ENCODE results near the gene GRM1. TPM values are rescaled to one million over a fixed set of nuclear protein-coding genes. Genes with fewer than 3 reads are reported as not detected.

Gene GRM1
- total and polyA plus RNA-seq, 3 donors from 2014 or later, result 1.3 to 5.6 (median 2.0) TPM

DNA sequence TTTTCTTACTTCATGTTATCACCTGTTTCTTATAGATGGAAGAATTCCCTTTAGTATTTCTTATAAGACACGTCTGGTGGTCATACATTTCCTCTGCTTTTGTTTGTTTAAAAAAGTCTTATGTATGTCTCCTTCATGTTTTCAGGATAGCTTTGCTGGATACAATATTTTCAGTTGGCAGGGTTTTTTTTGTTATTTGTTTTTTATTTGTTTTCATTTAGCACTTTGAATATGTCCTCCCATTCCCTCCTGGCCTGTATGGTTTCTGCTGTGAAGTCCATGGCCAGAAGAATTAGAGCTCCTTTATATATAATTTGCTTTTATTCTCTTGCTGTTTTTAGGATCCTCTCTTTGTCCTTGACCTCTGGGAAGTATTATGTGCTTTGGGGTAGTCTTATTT, 432.1 kb downstream of the GRM1 start:
- Histone ChIP-seq H3K9me3 (no peaks in the 10 kb centered on the region), H3K4me3 (no peak overlapping the region), H3K4me1 (no peaks in the 10 kb centered on the region), H3K27ac (no peak overlapping the region), H3K27me3 (no peaks in the 10 kb centered on the region), H3K36me3 (ENCODE audit: low read depth, missing control alignments) (no peaks in the 10 kb centered on the region)
- DNase-seq, result no peak
- intact Hi-C loops (cut with DNase I; ENCODE audit: low total_unique reads), result no loop called here
- TF ChIP-seq, protein P1, sequence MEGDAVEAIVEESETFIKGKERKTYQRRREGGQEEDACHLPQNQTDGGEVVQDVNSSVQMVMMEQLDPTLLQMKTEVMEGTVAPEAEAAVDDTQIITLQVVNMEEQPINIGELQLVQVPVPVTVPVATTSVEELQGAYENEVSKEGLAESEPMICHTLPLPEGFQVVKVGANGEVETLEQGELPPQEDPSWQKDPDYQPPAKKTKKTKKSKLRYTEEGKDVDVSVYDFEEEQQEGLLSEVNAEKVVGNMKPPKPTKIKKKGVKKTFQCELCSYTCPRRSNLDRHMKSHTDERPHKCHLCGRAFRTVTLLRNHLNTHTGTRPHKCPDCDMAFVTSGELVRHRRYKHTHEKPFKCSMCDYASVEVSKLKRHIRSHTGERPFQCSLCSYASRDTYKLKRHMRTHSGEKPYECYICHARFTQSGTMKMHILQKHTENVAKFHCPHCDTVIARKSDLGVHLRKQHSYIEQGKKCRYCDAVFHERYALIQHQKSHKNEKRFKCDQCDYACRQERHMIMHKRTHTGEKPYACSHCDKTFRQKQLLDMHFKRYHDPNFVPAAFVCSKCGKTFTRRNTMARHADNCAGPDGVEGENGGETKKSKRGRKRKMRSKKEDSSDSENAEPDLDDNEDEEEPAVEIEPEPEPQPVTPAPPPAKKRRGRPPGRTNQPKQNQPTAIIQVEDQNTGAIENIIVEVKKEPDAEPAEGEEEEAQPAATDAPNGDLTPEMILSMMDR (IDR thresholded peaks at IDR 0.05), result no peak
- no peak for TF ChIP-seq POLR2A (IDR thresholded peaks at IDR 0.05)
- WGBS, 2 donors, result 68% methylated on average over 1 of the region's 1 CpG

DNA sequence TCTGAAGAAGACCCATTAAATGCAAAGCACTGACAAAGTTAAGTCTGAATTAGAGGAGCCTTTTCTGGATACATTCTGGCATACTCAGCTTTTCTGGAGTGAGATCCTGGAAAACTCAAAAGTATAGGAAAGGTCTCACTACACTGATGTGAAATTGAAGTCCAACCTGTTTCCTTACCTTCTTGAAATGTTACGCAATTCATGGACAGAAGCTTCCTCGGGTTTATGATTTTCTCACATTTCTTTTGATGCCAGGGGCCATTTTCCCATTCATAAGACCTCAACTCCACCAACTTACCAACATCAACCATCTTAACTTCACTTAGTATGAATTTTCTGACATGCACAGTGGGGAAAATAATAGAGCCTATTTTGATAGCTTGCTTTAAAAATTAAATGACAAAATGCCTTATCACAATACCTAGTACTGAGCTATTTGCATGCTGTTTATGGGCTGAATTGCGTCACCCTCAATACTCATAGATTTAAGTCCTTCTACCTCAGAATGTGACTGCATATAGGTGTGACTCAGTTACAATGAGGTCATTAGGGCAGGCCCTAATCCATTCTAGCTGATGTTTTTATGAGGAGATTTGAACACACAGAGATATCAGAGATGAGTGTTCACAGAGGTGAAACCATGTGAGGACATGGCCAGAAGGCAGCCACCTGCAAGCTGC, 441.4 kb downstream of the GRM1 start:
- WGBS, 2 donors, result 91 to 98% methylated on average over 3 of the region's 3 CpGs
- DNase-seq, result no peak
- TF ChIP-seq POLR2A (IDR thresholded peaks at IDR 0.05), result no peak
- TF ChIP-seq, protein P1 (IDR thresholded peaks at IDR 0.05), result no peak
- intact Hi-C loops (cut with DNase I; ENCODE audit: low total_unique reads), result no loop called here
- H3K4me1 ChIP-seq, result no peaks in the 10 kb centered on the region
- H3K27ac ChIP-seq, result no peak overlapping the region
- no peaks in the 10 kb centered on the region for H3K36me3 ChIP-seq (ENCODE audit: low read depth, missing control alignments)
- no peaks in the 10 kb centered on the region for H3K27me3 ChIP-seq
- no peaks in the 10 kb centered on the region for H3K9me3 ChIP-seq
- no peak overlapping the region for H3K4me3 ChIP-seq

DNA sequence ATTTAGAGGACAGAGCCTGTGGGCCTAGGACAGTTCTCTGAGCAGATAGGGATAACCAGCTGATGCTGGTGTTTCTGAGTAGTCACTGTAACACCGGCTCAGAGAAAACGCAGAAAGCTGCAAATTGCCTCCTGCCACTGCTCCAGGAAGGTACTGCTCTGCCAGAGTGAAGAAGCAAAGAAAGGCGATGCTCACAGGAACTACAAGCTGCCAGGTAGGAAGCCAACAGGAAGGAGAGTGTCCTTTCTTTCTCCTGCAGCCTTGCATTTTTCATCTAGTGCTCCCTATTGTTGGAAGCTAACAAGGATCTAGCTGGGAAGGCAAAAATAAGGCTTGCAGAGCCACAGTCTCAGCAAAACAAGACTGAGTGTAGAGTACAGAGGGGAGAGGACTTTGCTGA, 444.1 kb downstream of the GRM1 start:
- no peaks in the 10 kb centered on the region for H3K4me1 ChIP-seq
- no peak overlapping the region for H3K4me3 ChIP-seq
- WGBS, 2 donors, result 58 to 66% methylated on average over 3 of the region's 3 CpGs

DNA sequence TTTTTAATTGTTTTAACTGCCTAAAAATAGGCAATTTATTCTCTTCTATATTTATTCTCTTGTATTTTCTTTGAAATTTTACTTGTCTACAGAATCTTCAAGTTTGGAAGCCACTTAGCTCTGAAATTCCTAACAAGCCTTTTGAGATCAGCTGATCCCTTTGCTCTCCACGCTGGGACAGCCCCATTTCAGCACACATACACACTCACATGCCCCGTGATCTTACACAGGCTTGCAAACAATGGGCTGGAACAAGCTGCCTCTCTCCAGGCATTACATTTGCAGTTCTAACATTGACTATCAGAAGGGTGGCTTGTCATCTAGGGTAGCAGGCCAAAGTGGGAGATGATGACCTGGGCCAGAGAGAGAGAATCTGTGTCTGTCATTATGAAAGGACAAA, 452.7 kb downstream of the GRM1 start:
- H3K4me1 ChIP-seq, result no peaks in the 10 kb centered on the region
- no peaks in the 10 kb centered on the region for H3K9me3 ChIP-seq
- no peaks in the 10 kb centered on the region for H3K27me3 ChIP-seq
- WGBS, 2 donors, result 63 to 81% methylated on average over 2 of the region's 2 CpGs
- TF ChIP-seq, protein P1 (IDR thresholded peaks at IDR 0.05), result no peak
- TF ChIP-seq POLR2A (IDR thresholded peaks at IDR 0.05), result no peak
- no peak overlapping the region for H3K4me3 ChIP-seq
- intact Hi-C loops (cut with DNase I; ENCODE audit: low total_unique reads), result no loop called here
- DNase-seq, result no peak
- no peak overlapping the region for H3K27ac ChIP-seq
- H3K36me3 ChIP-seq (ENCODE audit: low read depth, missing control alignments), result no peaks in the 10 kb centered on the region

More for the DNA sequence above, 444.1 kb downstream of the GRM1 start:
- Histone ChIP-seq H3K27me3 (no peaks in the 10 kb centered on the region), H3K27ac (no peak overlapping the region), H3K36me3 (ENCODE audit: low read depth, missing control alignments) (no peaks in the 10 kb centered on the region), H3K9me3 (no peaks in the 10 kb centered on the region)
- TF ChIP-seq, protein P1 (IDR thresholded peaks at IDR 0.05), result no peak
- no peak for TF ChIP-seq POLR2A (IDR thresholded peaks at IDR 0.05)
- intact Hi-C loops (cut with DNase I; ENCODE audit: low total_unique reads), result no loop called here
- no peak for DNase-seq

DNA sequence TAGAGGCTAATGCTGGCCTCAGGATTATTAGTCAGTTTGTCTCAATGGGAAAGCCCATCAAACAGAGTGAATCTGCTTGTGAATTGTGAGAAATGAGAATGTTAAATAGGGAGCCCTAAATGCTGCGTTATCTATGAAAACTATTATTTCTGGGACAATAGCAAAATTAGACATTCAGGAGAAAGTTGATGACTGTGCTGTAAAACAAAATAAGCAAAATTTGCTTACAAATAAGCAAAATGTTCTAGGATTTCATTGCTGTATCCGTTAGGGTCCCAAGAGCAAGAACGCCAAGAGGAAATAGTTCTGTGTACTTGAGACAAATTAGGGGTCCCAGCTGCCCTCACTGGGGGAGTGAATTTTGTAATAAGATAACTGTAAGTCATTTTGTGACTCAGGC, 455.5 kb downstream of the GRM1 start:
- Histone ChIP-seq H3K27me3 (no peaks in the 10 kb centered on the region), H3K9me3 (no peaks in the 10 kb centered on the region), H3K4me3 (no peak overlapping the region), H3K27ac (no peak overlapping the region), H3K36me3 (ENCODE audit: low read depth, missing control alignments) (no peaks in the 10 kb centered on the region), H3K4me1 (no peaks in the 10 kb centered on the region)
- TF ChIP-seq, protein P1 (IDR thresholded peaks at IDR 0.05), result no peak
- no peak for TF ChIP-seq POLR2A (IDR thresholded peaks at IDR 0.05)
- intact Hi-C loops (cut with DNase I; ENCODE audit: low total_unique reads), result no loop called here
- no peak for DNase-seq
- 66 to 72% methylated on average over 3 of the region's 3 CpGs for WGBS, 2 donors
